Psoas muscle (tissue), 8 donors: Measurements from ENCODE around the gene GFAP. TPM values are rescaled to one million over a fixed set of nuclear protein-coding genes. Genes with fewer than 3 reads are reported as not detected.

Experiments
- ATAC-seq, 4 donors: fragments of 200-7000 bp; cut with Tn5 transposase; one replicate each; pipeline ENCODE4 v1.9.1; 2020; ENCODE audit warnings: moderate library complexity in 3 of 4, mild to moderate bottlenecking in 2 of 4
- DNase-seq, 2 donors: peaks; one replicate each; pipeline ENCODE4 v3.0.0-alpha.2; 2020
- H3K27ac ChIP-seq: fragments of 200-600 bp; one replicate; pipeline ENCODE4 v1.8.0; 2022
- H3K27me3 ChIP-seq, 3 donors: fragments of 200-600 bp in 1 of 3; one replicate each; pipeline versions ENCODE4 v1.6.1 to v1.8.0; 2013 to 2022; ENCODE audit warnings: low read length in 2 of 3, mild to moderate bottlenecking in 2 of 3, moderate library complexity in 1 of 3; ENCODE audit not compliant: insufficient read depth in 3 of 3
- H3K36me3 ChIP-seq, 2 donors: fragments of 200-600 bp in 1 of 2; one replicate each; pipeline versions ENCODE4 v1.6.1 to v1.8.0; 2013 to 2022; ENCODE audit warnings: low read depth in 1 of 2, mild to moderate bottlenecking in 1 of 2, moderate library complexity in 1 of 2; ENCODE audit not compliant: insufficient read depth in 1 of 2
- H3K4me1 ChIP-seq: fragments of 200-600 bp; one replicate; pipeline ENCODE4 v1.8.0; 2022
- H3K4me3 ChIP-seq: fragments of 200-600 bp; one replicate; pipeline ENCODE4 v1.8.0; 2022; ENCODE audit warnings: mild to moderate bottlenecking
- H3K9me3 ChIP-seq: fragments of 200-600 bp; one replicate; pipeline ENCODE4 v1.8.0; 2022
- WGBS, 3 donors: extraction: QIAGEN DNeasy Blood & Tissue Kit; methylation state at CpG; one replicate each; pipeline versions ENCODE4 v1.1.6 to v1.1.7; 2013; 5-methylcytosine and 5-hydroxymethylcytosine counted together
- intact Hi-C, 2 donors: fragments of 100-400 bp; cut with DNase I; formaldehyde crosslinking; loops; one replicate each; pipeline versions ENCODE4 v1.11.0 to v1.14.2; 2022
- polyA plus RNA-seq, 3 donors: library from polyadenylated mRNA; stranded (reverse); fragments of 200-250 nt; gene quantifications; one replicate each; pipeline ENCODE4 v1.2.3, GENCODE V29; 2013
- total RNA-seq, 4 donors: library from RNA; stranded (reverse); fragmentation: NEBNext Ultra II Directional in 2 of 4; extraction: Animal tissue kit (Norgen Biotek cat#: 25700) in 2 of 4; gene quantifications; one replicate each; pipeline versions ENCODE4 v1.2.1 to v1.2.4, GENCODE V29; 2021 to 2023
- TF ChIP-seq, protein P1 (sequence below): fragments of 200-600 bp; IDR thresholded peaks from one replicate; pipeline ENCODE4 v1.8.0; 2022; ENCODE audit warnings: antibody characterized with exemption
- donor health status: healthy with polysubstance abuse.
- donor health status: DM: no; HTN: no; CAD: no; lungs with moderate emphysema.
- donor health status: Bipolar disorder and iron deficiency.
- donor health status: healthy.
- donor health status: DM: yes; HTN: yes; CAD: no.
- donor health status: DM: no; HTN: no; CAD: no.
- donor health status: DM: no; HTN: no; CAD: no.
- donor health status: DM: yes; HTN: yes; CAD: no.

GFAP gene
- total and polyA plus RNA-seq, 7 donors, result 0.11 to 0.54 (median 0.43) TPM; not detected in 3

DNA sequence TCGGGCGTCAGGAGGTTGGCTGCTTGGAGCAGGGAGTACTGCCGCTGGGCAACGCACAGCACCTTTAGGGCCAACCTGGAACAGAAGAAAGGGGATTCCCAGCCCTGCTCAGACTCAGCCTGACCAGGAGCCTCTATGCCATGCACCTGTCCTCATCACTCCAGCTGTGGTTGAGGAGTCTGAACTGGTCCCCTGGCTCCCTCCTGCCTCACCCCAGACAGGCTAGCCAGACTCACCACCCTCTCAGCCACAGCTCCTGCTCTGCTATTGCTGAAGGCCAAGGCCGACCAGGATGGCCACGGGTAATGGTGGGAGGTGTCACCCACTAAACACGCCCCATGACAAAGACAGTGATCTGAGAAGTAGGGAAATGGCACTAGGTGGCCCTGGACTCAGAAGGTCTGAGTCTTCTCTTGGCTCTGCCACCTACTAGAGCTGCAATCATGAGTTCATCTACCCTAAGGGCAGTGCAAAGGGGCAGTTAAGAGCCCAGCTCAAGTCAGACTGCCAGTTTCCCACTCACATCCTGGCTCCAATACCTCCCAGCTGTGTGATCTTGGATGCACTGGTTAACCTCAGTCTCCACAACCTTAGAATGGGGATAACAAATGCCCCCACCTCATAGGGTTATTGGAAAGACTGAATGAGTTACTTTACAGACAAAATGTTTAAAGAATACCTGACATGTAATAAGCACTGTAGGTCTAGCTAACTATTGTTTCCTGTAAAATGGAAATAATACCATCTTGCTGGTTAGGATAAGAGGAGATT, 13.8 kb upstream of the GFAP start:
- no peak overlapping the region for H3K4me3 ChIP-seq
- 43 to 50% (median 48%) methylated on average over 7 of the region's 7 CpGs for WGBS, 3 donors
- H3K4me1 ChIP-seq, result peaks cover 5% of the 10 kb centered on the region
- H3K27ac ChIP-seq, result no peak overlapping the region
- no peak for DNase-seq
- H3K9me3 ChIP-seq, result no peaks in the 10 kb centered on the region
- TF ChIP-seq, protein P1, sequence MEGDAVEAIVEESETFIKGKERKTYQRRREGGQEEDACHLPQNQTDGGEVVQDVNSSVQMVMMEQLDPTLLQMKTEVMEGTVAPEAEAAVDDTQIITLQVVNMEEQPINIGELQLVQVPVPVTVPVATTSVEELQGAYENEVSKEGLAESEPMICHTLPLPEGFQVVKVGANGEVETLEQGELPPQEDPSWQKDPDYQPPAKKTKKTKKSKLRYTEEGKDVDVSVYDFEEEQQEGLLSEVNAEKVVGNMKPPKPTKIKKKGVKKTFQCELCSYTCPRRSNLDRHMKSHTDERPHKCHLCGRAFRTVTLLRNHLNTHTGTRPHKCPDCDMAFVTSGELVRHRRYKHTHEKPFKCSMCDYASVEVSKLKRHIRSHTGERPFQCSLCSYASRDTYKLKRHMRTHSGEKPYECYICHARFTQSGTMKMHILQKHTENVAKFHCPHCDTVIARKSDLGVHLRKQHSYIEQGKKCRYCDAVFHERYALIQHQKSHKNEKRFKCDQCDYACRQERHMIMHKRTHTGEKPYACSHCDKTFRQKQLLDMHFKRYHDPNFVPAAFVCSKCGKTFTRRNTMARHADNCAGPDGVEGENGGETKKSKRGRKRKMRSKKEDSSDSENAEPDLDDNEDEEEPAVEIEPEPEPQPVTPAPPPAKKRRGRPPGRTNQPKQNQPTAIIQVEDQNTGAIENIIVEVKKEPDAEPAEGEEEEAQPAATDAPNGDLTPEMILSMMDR, result no peak
- no peaks in the 10 kb centered on the region for H3K27me3 ChIP-seq
- intact Hi-C loops, result loop anchor here in 1 of 2 donors (10.0 kb wide), 1 partner anchor 266 kb away; no protein-coding TSS in a partner anchor
- ATAC-seq, result peak in 3 of 4 donors; percentile 60 to 96 (median 77)
- no peaks in the 10 kb centered on the region for H3K36me3 ChIP-seq

DNA sequence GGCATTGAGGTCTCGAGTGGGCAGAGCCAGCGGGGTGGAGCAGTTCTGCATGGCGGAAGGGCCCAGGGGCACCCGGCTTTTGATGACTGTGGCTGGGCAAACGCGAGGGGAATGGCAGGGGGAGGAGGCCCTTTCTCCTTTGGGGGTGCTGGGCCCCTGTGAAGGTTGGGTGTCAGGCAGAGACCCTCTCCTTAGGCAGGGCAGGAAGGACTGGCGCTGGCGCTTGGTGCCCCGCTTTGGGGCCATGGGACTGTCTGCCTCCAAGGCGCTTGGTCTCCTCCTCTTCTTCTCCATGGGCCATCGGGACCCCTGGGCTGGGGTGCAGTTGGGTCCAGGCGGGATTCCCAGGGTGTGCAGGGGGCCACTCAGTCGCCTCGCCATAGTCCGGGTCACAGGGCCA, 12.8 kb upstream of the GFAP start:
- intact Hi-C loops, result loop anchor here in 1 of 2 donors (10.0 kb wide), 1 partner anchor 267 kb away; no protein-coding TSS in a partner anchor
- no peak for DNase-seq
- 97 to 99% (median 99%) methylated on average over 14 to 15 of the region's 15 CpGs for WGBS, 3 donors

DNA sequence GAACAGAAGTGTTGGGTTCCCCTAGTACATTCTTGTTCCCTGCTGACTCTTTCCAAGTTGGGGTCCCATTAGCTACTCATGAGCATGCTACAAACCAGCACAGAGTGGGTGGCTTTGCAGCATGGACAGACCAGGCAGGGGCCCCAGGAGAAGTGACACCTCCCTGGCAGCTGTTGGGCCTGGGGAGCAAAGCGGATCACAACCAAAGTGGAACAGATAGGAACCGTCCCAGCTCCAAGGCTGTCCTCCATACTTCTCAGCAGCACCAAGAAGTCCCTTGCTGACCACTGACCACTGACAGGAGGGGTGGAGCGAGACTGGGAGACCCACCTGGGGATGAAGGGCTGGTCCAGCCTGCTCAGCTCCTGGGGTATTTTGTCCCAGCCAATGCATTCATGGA, 12.4 kb upstream of the GFAP start:
- H3K9me3 ChIP-seq, result no peaks in the 10 kb centered on the region
- H3K27ac ChIP-seq, result no peak overlapping the region
- H3K4me3 ChIP-seq, result no peak overlapping the region
- H3K4me1 ChIP-seq, result peaks cover 5% of the 10 kb centered on the region
- ATAC-seq (no peak), DNase-seq (no peak)
- WGBS, 3 donors, result 91 to 100% (median 95%) methylated on average over 3 of the region's 3 CpGs
- no peaks in the 10 kb centered on the region for H3K36me3 ChIP-seq
- TF ChIP-seq, protein P1, result no peak
- intact Hi-C loops, result loop anchor here in 1 of 2 donors (10.0 kb wide), 1 partner anchor 267 kb away; no protein-coding TSS in a partner anchor
- no peaks in the 10 kb centered on the region for H3K27me3 ChIP-seq

More for the DNA sequence above, 12.8 kb upstream of the GFAP start:
- no peaks in the 10 kb centered on the region for H3K36me3 ChIP-seq
- no peak overlapping the region for H3K4me3 ChIP-seq
- ATAC-seq, result no peak
- TF ChIP-seq, protein P1, result no peak
- H3K9me3 ChIP-seq, result no peaks in the 10 kb centered on the region
- no peak overlapping the region for H3K27ac ChIP-seq
- no peaks in the 10 kb centered on the region for H3K27me3 ChIP-seq
- H3K4me1 ChIP-seq, result peaks cover 5% of the 10 kb centered on the region

DNA sequence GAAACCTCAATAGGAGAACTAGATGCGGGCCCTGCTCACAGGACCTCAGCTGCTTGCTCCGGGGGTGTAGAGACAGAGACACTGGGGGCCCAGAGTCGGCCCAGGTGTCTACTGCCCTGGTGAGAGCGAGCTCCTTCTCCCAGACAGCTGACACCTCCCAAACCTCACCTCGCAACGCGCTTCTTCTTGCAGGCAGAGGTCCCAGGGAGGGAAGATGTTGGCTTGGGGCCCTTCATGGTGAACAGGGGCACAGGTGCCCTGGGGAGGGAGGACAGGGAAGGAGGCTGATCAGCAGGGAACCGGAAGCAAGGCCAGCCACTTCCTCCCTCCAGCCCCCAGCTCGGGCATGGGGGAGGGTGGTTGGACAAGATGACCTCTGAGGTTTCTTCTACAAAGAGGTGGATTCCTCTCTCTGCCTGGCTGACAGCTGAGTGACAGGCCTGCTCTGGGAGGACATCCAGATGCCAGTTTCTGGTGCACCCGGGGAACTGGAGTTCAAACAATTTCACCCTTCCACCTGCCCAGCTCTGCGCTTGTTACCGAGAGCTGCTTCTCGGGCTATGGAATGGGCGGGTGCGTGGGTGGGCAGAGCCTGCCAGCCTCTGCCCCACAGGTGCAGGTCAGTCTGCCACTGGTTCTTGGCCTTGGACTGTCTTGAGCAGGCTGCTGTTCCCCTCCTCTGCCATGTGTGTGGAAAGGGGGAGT, 11.7 kb upstream of the GFAP start:
- Histone ChIP-seq H3K9me3 (no peaks in the 10 kb centered on the region), H3K27me3 (no peaks in the 10 kb centered on the region), H3K36me3 (no peaks in the 10 kb centered on the region), H3K4me1 (peaks cover 5% of the 10 kb centered on the region), H3K27ac (no peak overlapping the region), H3K4me3 (no peak overlapping the region)
- TF ChIP-seq, protein P1, result no peak
- WGBS, 3 donors, result 75 to 86% (median 80%) methylated on average over 15 of the region's 15 CpGs
- no peak for DNase-seq
- intact Hi-C loops, result loop anchor here in 1 of 2 donors (10.0 kb wide), 1 partner anchor 268 kb away; no protein-coding TSS in a partner anchor
- no peak for ATAC-seq
